ENCODE data around the gene NBPF1. TPM values are rescaled to one million over a fixed set of nuclear protein-coding genes. Genes with fewer than 3 reads are reported as not detected.
"Not testable (repeated sequence)": the region's sequence is repeated elsewhere in the genome, so short reads cannot be mapped to it uniquely, and the experiment has no call there.

The NBPF1 gene
- 100 to 1,000 TPM in 2 of 3 donors, 10 to 100 TPM in 1; 80.2 to 169 (median 104) TPM for total RNA-seq
- long read RNA-seq, donor 1, transcript NBPF1-205 (3 exons, 2,755 nt): major isoform, 15 of 40 reads
- long read RNA-seq, donor 1, partial matches to known transcripts: 12 of 40 reads
- long read RNA-seq, donor 1, other reads (novel, unspliced or antisense): 10 of 40 reads
- long read RNA-seq, donor 2, partial matches to known transcripts: 7 of 16 reads
- long read RNA-seq, donor 2, other reads (novel, unspliced or antisense): 8 of 16 reads

DNA sequence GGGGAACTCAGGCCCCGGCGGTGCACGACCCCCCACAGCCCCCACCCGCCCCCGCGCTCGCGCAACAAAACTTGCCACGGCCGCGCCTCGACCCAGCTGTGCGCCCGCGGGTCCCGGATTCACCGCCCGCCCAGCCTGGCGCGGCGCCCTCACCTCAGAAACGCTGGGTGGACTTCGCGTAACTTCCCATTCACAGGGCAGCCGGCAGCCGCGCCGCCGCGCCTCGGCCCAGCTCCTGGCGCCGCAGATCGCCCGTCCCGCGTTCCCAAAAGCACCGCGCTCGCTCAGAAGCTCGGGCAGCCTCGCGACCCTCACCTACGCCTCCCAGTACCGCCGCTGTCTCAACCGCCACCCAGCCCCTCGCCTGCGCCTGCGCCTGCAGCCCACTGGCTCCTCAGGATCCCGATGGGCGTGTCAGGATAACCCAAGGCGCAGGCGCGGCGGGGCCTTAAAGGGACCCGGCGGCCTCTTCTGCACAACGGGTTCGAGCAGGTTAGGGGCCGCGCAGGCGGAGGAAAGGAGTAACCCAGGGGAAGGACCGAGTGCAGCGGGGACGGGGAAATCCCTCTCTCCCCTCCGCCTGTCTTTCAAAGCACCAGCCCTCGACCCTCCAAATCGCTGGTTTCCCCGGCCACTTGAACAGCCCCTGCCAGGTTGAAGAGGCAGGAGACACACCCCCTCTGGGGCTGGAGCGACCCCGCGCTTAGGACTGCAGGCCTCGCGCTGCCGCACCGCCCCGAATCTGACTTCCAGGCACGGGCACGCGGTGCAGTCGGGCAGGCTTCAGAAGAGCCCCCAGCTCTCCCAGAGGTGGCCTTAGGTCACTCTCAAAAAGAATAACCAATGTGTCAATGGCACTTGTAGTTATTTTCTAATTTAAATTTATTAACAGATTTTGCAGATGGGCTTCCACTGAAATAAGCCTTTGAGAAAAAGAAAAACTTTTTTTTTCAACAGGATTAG is at the start of gene NBPF1:
NBPF1 (minus strand) TSS at position 380 of the 963 bp plus-strand sequence.
- no peaks in the 10 kb centered on the region for H3K9me3 ChIP-seq
- no peaks in the 10 kb centered on the region for H3K36me3 ChIP-seq (ENCODE audit: low read depth)
- TF ChIP-seq, protein P1, sequence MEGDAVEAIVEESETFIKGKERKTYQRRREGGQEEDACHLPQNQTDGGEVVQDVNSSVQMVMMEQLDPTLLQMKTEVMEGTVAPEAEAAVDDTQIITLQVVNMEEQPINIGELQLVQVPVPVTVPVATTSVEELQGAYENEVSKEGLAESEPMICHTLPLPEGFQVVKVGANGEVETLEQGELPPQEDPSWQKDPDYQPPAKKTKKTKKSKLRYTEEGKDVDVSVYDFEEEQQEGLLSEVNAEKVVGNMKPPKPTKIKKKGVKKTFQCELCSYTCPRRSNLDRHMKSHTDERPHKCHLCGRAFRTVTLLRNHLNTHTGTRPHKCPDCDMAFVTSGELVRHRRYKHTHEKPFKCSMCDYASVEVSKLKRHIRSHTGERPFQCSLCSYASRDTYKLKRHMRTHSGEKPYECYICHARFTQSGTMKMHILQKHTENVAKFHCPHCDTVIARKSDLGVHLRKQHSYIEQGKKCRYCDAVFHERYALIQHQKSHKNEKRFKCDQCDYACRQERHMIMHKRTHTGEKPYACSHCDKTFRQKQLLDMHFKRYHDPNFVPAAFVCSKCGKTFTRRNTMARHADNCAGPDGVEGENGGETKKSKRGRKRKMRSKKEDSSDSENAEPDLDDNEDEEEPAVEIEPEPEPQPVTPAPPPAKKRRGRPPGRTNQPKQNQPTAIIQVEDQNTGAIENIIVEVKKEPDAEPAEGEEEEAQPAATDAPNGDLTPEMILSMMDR (IDR thresholded peaks at IDR 0.05): no peak
- ATAC-seq: peak; percentile 98
- peaks cover 20% of the 10 kb centered on the region for H3K4me1 ChIP-seq (ENCODE audit: low read depth)
- intact Hi-C loops (cut with DNase I, micrococcal nuclease): no loop called here
- DNase-seq: peak; percentile 96 to 99 (median 98)
- peak within 1 kb of the TSS; percentile 69 for H3K4me3 ChIP-seq

DNA sequence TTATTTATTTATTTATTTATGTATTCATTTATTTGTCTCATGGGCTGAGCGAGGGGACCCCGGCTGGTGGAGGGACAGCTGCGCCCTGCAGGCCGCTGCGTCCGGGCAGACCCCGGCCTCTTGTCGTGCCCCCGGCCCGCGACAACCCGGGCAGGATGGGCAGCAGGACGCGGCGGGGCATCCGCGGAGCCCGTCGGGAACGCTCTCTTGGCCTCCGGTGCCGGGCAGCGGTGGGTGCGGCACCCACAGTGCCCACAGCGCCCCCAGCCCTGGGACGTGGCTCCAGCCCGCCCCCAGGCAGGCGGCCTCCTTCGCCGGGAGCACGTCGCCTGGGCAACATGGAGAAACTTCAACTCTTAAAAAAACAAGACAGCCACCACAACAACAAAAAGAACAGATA is 44.9 kb upstream of the NBPF1 start:
- H3K36me3 ChIP-seq (ENCODE audit: low read depth); H3K9me3 ChIP-seq; DNase-seq; intact Hi-C loops (cut with DNase I, micrococcal nuclease); ATAC-seq; H3K4me3 ChIP-seq; H3K4me1 ChIP-seq (ENCODE audit: low read depth): not testable (repeated sequence)

DNA sequence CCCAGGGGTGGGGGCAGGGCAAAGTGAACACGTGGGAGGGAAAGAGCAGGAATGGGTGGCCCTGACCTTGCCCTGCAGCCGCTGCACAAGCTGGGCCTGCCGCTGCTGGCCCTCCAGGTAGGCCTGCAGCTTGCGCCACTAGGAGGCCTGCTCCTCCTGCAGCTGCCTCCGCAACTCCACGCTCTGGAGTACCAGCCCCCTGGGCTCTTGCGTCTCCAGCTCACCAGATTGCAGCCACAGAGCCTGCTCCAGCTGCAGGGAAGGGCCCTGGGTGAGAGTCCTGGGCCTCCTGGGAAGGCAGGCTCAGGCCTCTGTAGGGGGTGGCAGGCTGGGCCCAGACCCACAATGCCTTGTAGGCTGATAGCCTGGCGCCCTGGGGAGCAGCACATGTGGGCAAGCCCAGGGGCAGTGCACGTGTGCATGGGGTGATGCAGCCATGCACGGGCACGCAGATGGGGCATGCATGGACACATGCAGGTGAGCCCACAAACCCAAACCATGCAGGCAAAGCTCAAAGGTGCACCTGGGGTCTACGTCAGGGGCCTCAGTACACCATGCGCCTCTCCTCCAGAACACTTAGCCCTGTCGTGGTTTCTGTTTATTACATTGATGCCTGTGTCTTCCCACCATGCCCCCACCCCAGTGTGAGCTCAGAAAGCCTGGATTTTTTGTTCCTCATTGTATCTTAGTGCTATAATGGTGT is 43.8 kb upstream of the NBPF1 start:
- H3K9me3 ChIP-seq; intact Hi-C loops (cut with DNase I, micrococcal nuclease); H3K4me1 ChIP-seq (ENCODE audit: low read depth); H3K4me3 ChIP-seq; H3K36me3 ChIP-seq (ENCODE audit: low read depth): not testable (repeated sequence)
- peak; percentile 51 for ATAC-seq
- peak in 1 of 3 donors; percentile 21 for DNase-seq

DNA sequence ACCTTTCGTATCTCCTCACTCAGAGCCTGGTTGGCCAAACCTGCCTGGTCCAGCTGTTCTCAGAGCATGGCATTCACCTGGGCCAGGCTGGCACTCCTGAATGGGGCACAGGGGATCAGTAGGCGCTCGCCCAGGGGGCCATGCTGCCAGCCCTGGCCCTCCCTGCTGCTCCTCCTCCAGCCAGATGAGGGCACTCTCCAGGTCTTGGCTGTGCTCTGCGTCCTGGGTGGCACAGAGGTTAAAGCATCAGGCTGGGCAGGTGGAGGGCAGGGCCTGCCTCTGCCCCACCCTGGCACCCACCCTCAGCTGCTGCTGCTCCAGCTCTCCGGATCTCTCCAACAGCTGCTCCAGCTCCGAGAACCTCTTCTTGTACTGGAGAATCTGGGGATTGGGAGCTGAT is 43.2 kb upstream of the NBPF1 start:
- H3K36me3 ChIP-seq (ENCODE audit: low read depth); H3K9me3 ChIP-seq; H3K4me3 ChIP-seq; intact Hi-C loops (cut with DNase I, micrococcal nuclease); H3K4me1 ChIP-seq (ENCODE audit: low read depth): not testable (repeated sequence)
- DNase-seq (peak in 1 of 3 donors; percentile 13), ATAC-seq (peak; percentile 82)

DNA sequence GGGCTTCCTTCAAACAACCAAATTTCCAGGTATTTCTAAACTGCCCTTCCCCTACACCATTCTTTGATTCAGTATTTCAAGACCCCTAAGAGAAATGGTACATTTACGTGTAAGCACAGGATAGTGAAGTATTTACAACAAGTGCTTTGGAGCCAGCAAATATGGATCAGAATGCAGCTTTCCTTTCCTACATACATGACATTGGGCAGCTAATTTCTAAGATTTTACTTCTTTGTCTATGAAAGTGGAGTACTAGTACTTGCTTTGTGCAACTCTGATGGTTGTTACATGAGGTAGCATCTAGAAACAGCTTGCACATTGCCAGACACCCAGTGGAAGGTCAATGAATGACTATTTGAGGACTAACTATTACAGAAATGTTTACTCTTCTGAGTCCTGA is 38.2 kb upstream of the NBPF1 start:
- ATAC-seq; H3K36me3 ChIP-seq (ENCODE audit: low read depth); intact Hi-C loops (cut with DNase I, micrococcal nuclease); H3K9me3 ChIP-seq; H3K4me3 ChIP-seq; H3K4me1 ChIP-seq (ENCODE audit: low read depth): not testable (repeated sequence)
- DNase-seq: peak in 1 of 3 donors; percentile 3

DNA sequence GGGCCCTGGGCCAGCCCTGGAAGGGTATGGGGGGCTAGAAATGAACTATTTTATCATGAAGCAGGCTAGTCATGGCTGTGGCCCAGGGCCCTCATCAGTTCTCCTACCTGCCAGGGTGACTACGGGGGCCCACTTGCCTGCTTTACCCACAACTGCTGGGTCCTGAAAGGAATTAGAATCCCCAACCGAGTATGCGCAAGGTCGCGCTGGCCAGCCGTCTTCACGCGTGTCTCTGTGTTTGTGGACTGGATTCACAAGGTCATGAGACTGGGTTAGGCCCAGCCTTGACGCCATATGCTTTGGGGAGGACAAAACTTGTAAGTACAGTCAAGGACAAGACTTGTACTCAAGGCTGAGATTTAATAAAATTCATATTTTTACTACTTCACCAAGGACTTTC is 36.6 kb upstream of the NBPF1 start:
- DNase-seq: peak; percentile 2 to 55 (median 36)
- intact Hi-C loops (cut with DNase I, micrococcal nuclease); H3K36me3 ChIP-seq (ENCODE audit: low read depth); H3K4me1 ChIP-seq (ENCODE audit: low read depth); ATAC-seq; H3K4me3 ChIP-seq; H3K9me3 ChIP-seq: not testable (repeated sequence)

DNA sequence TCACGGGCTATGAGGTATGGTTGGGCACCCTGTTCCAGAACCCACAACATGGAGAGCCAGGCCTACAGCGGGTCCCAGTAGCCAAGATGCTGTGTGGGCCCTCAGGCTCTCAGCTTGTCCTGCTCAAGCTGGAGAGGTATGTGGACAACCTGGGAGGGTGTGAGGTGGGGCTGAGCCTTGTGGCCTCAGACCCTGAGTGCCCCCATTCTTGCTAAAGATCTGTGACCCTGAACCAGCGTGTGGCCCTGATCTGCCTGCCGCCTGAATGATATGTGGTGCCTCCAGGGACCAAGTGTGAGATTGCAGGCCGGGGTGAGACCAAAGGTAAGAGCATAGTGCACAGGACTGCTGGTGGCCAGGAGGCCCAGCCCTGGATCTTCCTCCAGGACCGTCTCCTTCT is 36.0 kb upstream of the NBPF1 start:
- peak; percentile 15 to 45 (median 25) for DNase-seq

DNA sequence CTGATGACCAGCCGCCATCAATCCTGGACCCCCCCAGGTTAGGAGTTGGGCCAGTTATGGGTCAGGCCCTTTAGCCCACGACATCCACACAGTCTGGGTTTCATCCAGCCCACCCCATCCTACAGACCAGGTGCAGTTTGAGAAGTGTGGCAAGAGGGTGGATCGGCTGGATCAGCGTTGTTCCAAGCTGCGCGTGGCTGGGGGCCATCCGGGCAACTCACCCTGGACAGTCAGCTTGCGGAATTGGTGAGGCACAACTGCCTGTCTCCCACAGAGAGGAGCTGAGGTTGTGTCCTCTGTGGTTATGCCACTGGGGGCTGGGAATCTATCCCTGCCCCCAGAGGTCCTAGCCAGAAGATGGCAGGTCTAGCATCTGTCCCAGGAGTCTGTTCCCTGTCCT is 35.4 kb upstream of the NBPF1 start:
- ATAC-seq; intact Hi-C loops (cut with DNase I, micrococcal nuclease); H3K9me3 ChIP-seq; H3K4me1 ChIP-seq (ENCODE audit: low read depth); H3K36me3 ChIP-seq (ENCODE audit: low read depth); H3K4me3 ChIP-seq: not testable (repeated sequence)
- DNase-seq: peak; percentile 4 to 47 (median 5)

More for the DNA sequence above, 36.0 kb upstream of the NBPF1 start:
- ATAC-seq; H3K4me1 ChIP-seq (ENCODE audit: low read depth); intact Hi-C loops (cut with DNase I, micrococcal nuclease); H3K9me3 ChIP-seq; H3K36me3 ChIP-seq (ENCODE audit: low read depth); H3K4me3 ChIP-seq: not testable (repeated sequence)

DNA sequence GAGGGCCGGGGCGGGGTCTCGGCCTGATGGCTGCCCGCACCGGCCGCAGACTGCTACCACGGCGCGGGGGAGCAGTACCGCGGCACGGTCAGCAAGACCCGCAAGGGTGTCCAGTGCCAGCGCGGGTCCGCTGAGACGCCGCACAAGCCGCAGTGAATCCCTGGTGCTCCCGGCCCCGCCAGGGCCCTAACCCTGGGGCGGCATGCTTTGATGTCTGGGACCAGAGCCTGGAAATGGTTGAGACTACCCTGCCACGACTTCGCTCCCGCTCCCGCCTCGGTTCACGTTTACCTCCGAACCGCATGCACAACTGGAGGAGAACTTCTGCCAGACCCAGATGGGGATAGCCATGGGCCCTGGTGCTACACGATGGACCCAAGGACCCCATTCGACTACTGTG is 34.9 kb upstream of the NBPF1 start:
- H3K36me3 ChIP-seq (ENCODE audit: low read depth); H3K4me3 ChIP-seq; ATAC-seq; intact Hi-C loops (cut with DNase I, micrococcal nuclease); H3K9me3 ChIP-seq: not testable (repeated sequence)
- H3K4me1 ChIP-seq (ENCODE audit: low read depth): peaks cover 12% of the 10 kb centered on the region
- DNase-seq: peak; percentile 5 to 48 (median 17)

DNA sequence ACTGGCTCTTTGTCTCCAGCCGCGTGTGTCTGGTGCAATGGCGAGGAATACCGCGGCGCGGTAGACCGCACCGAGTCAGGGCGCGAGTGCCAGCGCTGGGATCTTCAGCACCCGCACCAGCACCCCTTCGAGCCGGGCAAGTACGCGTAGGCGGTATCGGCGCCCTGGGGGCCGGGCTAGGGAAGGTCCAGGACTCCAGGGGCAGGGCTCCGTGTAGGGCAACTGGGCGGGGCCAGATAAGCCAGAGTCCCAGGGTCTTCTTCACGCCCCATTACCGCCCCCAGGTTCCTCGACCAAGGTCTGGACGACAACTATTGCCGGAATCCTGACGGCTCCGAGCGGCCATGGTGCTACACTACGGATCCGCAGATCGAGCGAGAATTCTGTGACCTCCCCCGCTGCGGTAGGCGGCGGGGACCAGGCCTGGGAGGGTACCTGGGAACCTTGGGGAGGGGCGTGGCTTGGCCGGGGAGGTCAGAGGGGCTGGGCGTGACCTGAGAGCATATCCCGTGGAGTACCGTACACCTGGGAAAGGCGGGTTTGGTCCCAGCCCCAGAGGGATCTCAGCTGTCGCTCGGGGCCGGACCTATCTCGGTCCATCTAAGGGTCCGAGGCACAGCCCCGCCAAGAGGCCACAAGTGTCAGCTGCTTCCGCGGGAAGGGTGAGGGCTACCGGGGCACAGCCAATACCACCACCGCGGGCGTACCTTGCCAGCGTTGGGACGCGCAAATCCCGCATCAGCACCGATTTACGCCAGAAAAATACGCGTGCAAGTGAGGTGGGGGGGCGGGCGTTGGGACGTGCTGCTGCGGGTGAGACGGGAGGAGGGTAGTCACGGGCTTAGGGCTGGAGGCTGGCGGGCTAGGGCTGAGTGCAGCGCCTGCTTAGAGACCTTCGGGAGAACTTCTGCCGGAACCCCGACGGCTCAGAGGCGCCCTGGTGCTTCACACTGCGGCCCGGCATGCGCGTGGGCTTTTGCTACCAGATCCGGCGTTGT is 34.1 kb upstream of the NBPF1 start:
- H3K36me3 ChIP-seq (ENCODE audit: low read depth); H3K4me3 ChIP-seq; H3K9me3 ChIP-seq; intact Hi-C loops (cut with DNase I, micrococcal nuclease): not testable (repeated sequence)
- peak; percentile 40 for ATAC-seq
- peak; percentile 38 to 57 (median 50) for DNase-seq
- peaks cover 20% of the 10 kb centered on the region for H3K4me1 ChIP-seq (ENCODE audit: low read depth)

DNA sequence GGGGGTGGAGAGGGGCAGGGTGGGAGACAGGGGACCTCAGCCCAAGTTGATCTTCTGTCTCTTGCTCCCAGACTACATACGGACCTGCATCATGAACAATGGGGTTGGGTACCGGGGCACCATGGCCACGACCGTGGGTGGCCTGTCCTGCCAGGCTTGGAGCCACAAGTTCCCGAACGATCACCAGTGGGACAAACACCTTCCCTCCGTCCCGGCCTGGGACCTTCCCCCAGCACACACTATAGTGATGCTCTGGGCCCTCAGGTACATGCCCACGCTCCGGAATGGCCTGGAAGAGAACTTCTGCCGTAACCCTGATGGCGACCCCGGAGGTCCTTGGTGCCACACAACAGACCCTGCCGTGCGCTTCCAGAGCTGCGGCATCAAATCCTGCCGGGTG is 33.4 kb upstream of the NBPF1 start:
- peak in 2 of 3 donors; percentile 4 to 17 for DNase-seq
- H3K4me1 ChIP-seq (ENCODE audit: low read depth): peaks cover 26% of the 10 kb centered on the region
- H3K9me3 ChIP-seq; H3K36me3 ChIP-seq (ENCODE audit: low read depth); ATAC-seq; intact Hi-C loops (cut with DNase I, micrococcal nuclease); H3K4me3 ChIP-seq: not testable (repeated sequence)
